Measurements from ENCODE around the gene WWOX.

Gene WWOX

DNA sequence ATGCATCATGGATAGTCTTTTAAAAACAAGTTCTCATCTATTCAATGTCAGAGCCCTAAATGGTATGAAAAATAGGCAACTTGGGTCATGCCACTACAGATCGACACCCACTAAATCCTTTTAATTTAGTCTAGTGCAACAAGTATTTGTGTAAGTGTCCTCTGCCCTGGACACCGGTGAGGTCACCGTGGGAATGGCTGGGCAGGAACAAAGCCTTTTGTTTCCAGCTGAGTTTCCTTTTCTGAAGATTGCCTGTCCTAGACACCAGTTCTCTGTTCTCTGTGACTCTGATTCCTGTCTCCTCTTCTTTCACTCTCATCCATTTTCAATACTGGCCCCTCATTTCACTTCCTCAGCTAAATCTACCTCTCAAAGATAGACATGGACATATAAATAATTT is 1054.6 kb downstream of the WWOX start:
- no peak for DNase-seq (ENCODE audit: low spot score)

- DNase-seq (ENCODE audit: low spot score), result no peak
Observed at GRCh38 chr16:79155471-79155870, 1056.0 kb downstream of the WWOX start.

DNA sequence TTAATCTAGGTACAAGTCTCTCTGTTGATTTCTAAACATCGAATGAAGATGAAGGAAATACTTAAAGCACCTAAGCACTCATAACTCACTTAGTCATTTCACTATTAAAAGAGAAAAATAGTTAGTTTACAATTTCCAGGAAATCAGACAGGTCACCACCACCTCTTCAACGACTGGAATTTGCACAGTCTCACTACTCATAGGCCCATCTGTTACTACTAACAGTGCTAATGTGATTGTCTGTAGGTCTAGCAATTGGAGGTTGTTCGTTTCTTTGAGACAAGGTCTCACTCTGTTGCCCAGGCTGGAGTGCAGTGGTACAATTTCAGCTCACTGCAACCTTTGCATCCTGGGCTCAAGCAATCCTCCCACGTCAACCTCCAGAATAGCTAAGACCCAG is 1056.5 kb downstream of the WWOX start:
- DNase-seq (ENCODE audit: low spot score), result no peak

DNA sequence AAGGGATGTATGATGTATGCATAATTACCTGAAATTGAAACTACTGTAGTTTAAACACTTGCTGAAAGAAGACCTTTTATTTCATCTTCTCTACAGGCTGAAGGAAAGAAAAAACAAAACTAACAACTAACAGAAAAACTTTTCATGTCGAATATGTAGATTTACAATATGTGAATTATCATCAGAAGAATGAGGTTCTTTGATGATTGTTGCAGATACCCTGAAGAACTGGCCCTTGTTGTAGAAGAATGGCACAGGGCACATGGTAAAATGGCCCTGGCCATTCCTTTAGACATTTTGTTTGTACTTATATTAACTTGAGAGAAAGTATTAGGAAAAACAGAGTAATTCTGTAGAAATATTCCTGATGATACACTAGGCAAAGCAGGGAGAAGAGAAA is 1057.3 kb downstream of the WWOX start:
- no peak for DNase-seq (ENCODE audit: low spot score)

DNA sequence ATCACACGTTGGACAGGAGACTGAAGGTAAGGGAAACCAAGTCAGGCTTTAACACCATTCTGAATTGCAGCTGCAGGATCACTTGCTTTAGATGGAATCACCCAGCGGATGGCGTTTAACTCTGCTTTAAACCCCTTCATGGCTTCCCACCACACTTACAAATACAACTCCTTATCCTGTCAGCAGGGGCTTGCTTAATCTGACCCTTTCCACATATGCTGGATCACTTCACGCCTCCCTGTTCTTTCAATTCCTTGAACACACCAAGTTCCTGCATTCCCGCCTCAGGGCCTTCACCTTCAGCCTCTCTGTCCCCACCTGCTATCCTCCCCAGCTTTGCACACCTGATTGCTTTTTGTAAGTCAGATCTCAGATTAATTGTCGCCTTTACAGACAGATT is 1058.9 kb downstream of the WWOX start:
- no peak for DNase-seq (ENCODE audit: low spot score)

DNA sequence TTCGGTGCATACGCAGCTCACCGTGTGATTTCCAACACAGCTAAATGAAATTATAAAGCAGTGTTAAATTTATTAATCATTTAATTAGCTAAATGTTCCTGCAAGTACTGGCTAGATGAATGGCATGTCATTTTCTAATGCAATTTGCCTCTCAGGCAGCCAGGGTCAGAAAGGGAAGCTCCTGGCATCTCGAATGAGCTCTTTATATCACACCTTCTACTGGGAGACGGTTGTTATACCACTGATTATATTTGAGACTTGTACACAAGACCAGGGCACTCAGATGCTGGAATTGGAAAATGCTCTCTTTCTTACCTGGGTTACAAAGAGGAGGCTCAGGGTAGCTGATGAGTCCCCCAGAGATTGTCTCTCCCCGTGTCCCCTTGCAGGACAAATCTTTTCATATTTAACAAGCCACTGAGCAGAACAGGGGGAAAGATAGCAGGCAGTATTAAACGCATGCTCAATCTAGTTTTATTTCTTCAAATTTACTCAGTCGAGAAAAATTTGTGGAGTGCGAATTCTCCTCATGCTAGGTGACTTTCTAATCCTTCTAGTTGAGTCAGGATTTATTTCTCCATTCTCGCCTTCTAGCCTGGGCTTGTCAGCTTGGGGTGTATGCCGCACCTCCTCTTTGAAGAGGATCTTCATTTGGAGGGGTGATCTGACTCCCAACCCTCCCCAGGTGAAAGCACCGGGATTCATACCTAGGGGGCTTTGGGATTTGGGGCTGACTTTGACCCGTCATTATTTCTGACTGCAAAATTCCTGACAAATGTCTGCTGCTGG is 1060.0 kb downstream of the WWOX start:
- no peak for DNase-seq (ENCODE audit: low spot score)

- DNase-seq (ENCODE audit: low spot score), result no peak
Observed at GRCh38 chr16:79162977-79163376, 1063.5 kb downstream of the WWOX start.

- no peak for DNase-seq (ENCODE audit: low spot score)
Observed at GRCh38 chr16:79163691-79164387, 1064.4 kb downstream of the WWOX start.

GRCh38 chr16:79164388-79164995 is 1065.0 kb downstream of the WWOX start:
- DNase-seq (ENCODE audit: low spot score), result no peak

GRCh38 chr16:79165079-79165478 is 1065.6 kb downstream of the WWOX start:
- DNase-seq (ENCODE audit: low spot score), result no peak

GRCh38 chr16:79165506-79165905 is 1066.1 kb downstream of the WWOX start:
- no peak for DNase-seq (ENCODE audit: low spot score)

GRCh38 chr16:79167893-79168292 is 1068.4 kb downstream of the WWOX start:
- DNase-seq (ENCODE audit: low spot score), result no peak

DNA sequence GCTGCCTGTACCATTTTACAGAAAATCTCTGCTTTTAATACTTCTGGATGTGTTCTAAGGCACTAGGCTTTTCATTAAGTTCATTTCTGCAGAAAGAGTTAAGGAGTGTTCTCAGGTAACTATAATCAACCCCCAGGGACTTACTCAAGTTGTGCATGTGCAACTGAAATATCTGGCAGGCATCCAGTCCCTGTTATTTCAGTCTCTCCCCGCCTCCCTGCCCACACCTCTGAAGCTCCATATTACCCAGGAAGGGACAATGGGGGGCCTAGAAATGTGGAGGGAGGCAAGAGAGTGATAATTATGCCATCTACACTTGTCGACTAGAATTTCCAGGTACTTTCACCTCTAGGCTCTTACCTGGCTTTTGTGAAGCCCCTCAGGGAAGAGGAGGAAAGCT is 1068.9 kb downstream of the WWOX start:
- no peak for DNase-seq (ENCODE audit: low spot score)

- DNase-seq (ENCODE audit: low spot score), result no peak
Observed at GRCh38 chr16:79169239-79169638, 1069.8 kb downstream of the WWOX start.

DNA sequence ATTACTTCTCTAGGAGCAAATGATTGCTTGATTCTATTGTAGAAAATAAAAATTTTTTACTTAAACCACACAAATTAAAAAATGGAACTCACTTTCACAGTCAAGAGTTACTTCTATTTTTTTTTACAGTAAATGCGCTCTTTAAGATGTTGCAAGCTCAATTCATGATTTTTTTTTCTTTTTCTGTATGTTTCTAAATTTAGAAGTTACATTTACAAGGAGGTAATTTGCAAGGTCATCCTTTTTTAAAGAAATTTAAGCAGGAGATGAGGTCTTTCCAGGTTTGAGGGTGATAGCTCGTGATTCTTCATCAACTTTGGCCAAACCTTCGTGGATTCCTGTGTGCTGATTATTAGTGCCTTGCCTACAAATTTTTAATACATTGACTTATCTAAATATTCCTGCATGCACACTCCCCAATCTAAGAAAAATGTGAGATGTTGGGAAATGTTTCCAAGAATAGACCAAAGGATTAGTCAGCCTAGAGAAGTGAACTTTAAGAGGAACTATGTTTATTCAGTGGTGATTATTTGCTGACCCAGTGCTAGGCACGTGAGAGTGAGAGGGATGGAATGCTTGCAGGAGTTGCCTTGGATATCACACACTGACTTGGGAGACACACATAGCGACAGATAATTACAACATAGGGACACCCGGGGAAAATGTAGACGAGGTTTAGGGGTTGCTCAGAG is 1071.2 kb downstream of the WWOX start:
- DNase-seq (ENCODE audit: low spot score), result no peak

DNA sequence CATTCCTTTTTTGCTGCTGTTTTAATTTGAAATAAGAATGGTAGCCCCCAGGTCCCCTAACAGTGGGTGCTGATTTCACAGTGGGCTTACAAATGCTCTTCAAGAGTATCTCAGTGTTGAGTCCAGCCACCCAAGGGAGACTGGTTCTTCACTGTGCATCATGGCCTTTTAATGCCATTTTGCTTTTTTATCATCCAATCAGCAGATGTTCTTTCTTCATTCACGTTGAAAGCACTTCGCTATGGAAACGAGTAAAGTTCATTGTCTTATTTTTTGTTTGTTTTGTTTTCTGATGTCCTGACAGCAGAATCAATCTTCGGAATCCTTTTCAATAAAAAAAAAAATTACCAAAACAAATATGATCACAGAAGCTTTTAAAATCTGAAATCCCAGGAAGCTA is 1072.0 kb downstream of the WWOX start:
- DNase-seq (ENCODE audit: low spot score), result no peak

DNA sequence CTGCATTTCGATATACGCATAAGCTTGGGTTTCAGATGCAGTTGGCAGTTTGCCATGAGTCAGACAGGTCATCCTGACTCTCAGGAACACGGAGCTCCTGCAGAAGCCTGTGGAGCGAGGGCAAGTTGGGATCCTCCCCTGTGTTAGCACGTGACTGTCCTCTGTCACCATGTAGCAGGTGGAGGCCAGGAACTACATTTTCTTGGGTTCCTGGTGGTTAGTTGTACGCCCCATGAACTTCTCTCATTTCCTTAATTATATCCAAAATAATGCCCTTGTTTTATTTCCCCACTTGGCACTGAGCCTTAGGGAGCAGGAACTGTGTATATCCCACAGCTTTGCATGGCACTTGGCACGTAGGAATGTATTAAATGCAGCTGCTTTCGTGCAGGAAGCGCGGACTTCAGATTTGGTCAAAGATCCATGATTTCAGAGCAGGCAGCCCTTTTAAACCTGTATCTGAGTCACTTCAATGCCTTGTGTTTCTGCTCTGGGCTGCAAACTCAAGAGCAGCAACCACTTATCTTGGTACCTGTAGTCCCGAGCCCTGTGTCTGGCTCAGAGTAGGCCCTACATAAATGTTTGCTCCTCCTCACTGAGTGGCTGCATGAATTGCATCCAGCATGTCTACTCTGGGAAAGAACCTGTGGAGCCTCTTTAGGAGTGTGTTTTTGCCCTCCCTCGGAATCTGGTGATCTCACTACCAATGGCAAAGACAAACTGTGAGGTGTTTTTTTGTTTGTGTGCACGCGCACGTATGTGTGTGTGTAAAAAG is 1072.7 kb downstream of the WWOX start:
- no peak for DNase-seq (ENCODE audit: low spot score)

GRCh38 chr16:79172976-79173500 is 1073.6 kb downstream of the WWOX start:
- no peak for DNase-seq (ENCODE audit: low spot score)

DNA sequence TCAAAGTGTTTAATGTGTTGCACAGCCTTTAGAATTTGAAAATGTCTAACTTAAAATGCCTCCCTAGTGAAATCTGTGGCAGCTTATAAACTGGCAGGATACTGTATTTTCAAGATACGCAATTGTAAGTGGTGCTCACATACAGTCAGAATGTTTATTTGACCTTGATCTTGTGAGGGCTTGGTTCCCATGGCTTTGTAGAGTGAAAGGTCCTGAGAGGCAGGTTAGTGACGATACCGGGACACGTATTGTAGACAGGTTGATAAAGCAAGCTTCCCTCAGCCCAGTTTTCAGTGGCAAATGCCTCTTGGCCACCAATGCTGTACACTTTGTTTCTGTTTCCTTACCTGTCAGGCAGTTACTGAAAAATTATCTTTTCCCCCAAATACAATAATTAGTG is 1074.5 kb downstream of the WWOX start:
- DNase-seq (ENCODE audit: low spot score), result no peak

GRCh38 chr16:79175286-79176057 is 1076.0 kb downstream of the WWOX start:
- no peak for DNase-seq (ENCODE audit: low spot score)

GRCh38 chr16:79177018-79177417 is 1077.6 kb downstream of the WWOX start:
- DNase-seq (ENCODE audit: low spot score), result no peak
